ENCODE measurements around the gene LRCH1. TPM values are rescaled to one million over a fixed set of nuclear protein-coding genes. Genes with fewer than 3 reads are reported as not detected.
"Not testable (repeated sequence)": the region's sequence is repeated elsewhere in the genome, so short reads cannot be mapped to it uniquely, and the experiment has no call there.

LRCH1 gene
- total RNA-seq, 1 experiment from 2014 or later, result 10.5 TPM

- Histone ChIP-seq H3K9me2 (ENCODE audit: insufficient read depth) (no peaks in the 10 kb centered on the region), H3K36me3 (ENCODE audit: low read depth) (no peaks in the 10 kb centered on the region; the same call in 1 of the 2 replicates), H3K9me3 (ENCODE audit: insufficient read depth, low read depth) (no peaks in the 10 kb centered on the region), H3K79me2 (ENCODE audit: low read depth) (no peaks in the 10 kb centered on the region), H3K27ac (no peak overlapping the region), H3K27me3 (ENCODE audit: insufficient read depth, low read depth) (no peaks in the 10 kb centered on the region), H3K4me3 (no peak overlapping the region), H3F3A (ENCODE audit: insufficient read depth, low read depth) (no peaks in the 10 kb centered on the region), H4K20me1 (ENCODE audit: insufficient read depth) (no peaks in the 10 kb centered on the region), H2AFZ (no peak overlapping the region), H3K4me2 (no peak overlapping the region), H3K4me1 (replicated peaks; ENCODE audit: insufficient read depth) (no peaks in the 10 kb centered on the region)
- intact Hi-C loops (cut with micrococcal nuclease; ENCODE audit: unreplicated experiment), result no loop called here
- TF ChIP-seq CTCF (conservative IDR thresholded peaks at IDR 0.05) (no peak), EZH2 (IDR thresholded peaks at IDR 0.05; ENCODE audit: low read depth) (no peak)
- ChIA-PET POLR2A (ENCODE audit: unreplicated experiment) (interaction anchor here (0.6 kb wide), 1 partner anchor 208 kb away, joined by 16 read pairs; no protein-coding TSS in a partner anchor), CTCF (no interaction called here)
- DNase-seq, result no peak
- no TSS peak for BruUV-seq (replicated peaks)
These were observed 200.2 kb downstream of the LRCH1 start for GRCh38 chr13:46753137-46753536.

- Histone ChIP-seq H3K4me2 (no peak overlapping the region), H3F3A (ENCODE audit: insufficient read depth, low read depth) (no peaks in the 10 kb centered on the region), H2AFZ (no peak overlapping the region), H3K27ac (no peak overlapping the region), H3K9me2 (ENCODE audit: insufficient read depth) (no peaks in the 10 kb centered on the region), H3K9me3 (ENCODE audit: insufficient read depth, low read depth) (no peaks in the 10 kb centered on the region), H3K4me3 (no peak overlapping the region), H3K36me3 (ENCODE audit: low read depth) (no peaks in the 10 kb centered on the region; the same call in 1 of the 2 replicates), H3K79me2 (ENCODE audit: low read depth) (no peaks in the 10 kb centered on the region), H3K4me1 (replicated peaks; ENCODE audit: insufficient read depth) (no peaks in the 10 kb centered on the region), H4K20me1 (ENCODE audit: insufficient read depth) (no peaks in the 10 kb centered on the region), H3K27me3 (ENCODE audit: insufficient read depth, low read depth) (no peaks in the 10 kb centered on the region)
- POLR2A ChIA-PET (ENCODE audit: unreplicated experiment), result no interaction called here
- TF ChIP-seq EZH2 (IDR thresholded peaks at IDR 0.05; ENCODE audit: low read depth), result no peak
- TF ChIP-seq CTCF (conservative IDR thresholded peaks at IDR 0.05), result no peak
- DNase-seq, result no peak
- CTCF ChIA-PET, result no interaction called here
- intact Hi-C loops (cut with micrococcal nuclease; ENCODE audit: unreplicated experiment), result no loop called here
- BruUV-seq (replicated peaks), result no TSS peak
These were observed 200.9 kb downstream of the LRCH1 start for GRCh38 chr13:46753917-46754316.

GRCh38 chr13:46754812-46755211 lies 201.8 kb downstream of the LRCH1 start:
- POLR2A ChIA-PET (ENCODE audit: unreplicated experiment), result no interaction called here
- DNase-seq, result no peak
- no TSS peak for BruUV-seq (replicated peaks)

GRCh38 chr13:46755508-46755907 lies 202.5 kb downstream of the LRCH1 start:
- H3K4me3 ChIP-seq; BruUV-seq (replicated peaks); intact Hi-C loops (cut with micrococcal nuclease; ENCODE audit: unreplicated experiment); H3K36me3 ChIP-seq (ENCODE audit: low read depth); H3K27me3 ChIP-seq (ENCODE audit: insufficient read depth, low read depth); H3F3A ChIP-seq (ENCODE audit: insufficient read depth, low read depth); CTCF ChIA-PET; H3K4me1 ChIP-seq (replicated peaks; ENCODE audit: insufficient read depth); H3K27ac ChIP-seq; H3K4me2 ChIP-seq; H2AFZ ChIP-seq; H4K20me1 ChIP-seq (ENCODE audit: insufficient read depth); POLR2A ChIA-PET (ENCODE audit: unreplicated experiment); H3K9me2 ChIP-seq (ENCODE audit: insufficient read depth); DNase-seq; H3K9me3 ChIP-seq (ENCODE audit: insufficient read depth, low read depth); H3K79me2 ChIP-seq (ENCODE audit: low read depth): not testable (repeated sequence)

More at GRCh38 chr13:46754812-46755211, 201.8 kb downstream of the LRCH1 start:
- no peaks in the 10 kb centered on the region for H3K4me1 ChIP-seq (replicated peaks; ENCODE audit: insufficient read depth)
- H3F3A ChIP-seq (ENCODE audit: insufficient read depth, low read depth), result no peaks in the 10 kb centered on the region
- no peak overlapping the region for H3K27ac ChIP-seq
- intact Hi-C loops (cut with micrococcal nuclease; ENCODE audit: unreplicated experiment), result no loop called here
- CTCF ChIA-PET, result no interaction called here
- no peak overlapping the region for H3K4me3 ChIP-seq
- no peaks in the 10 kb centered on the region for H3K27me3 ChIP-seq (ENCODE audit: insufficient read depth, low read depth)
- H3K4me2 ChIP-seq, result no peak overlapping the region
- no peaks in the 10 kb centered on the region for H3K9me2 ChIP-seq (ENCODE audit: insufficient read depth)
- no peak for TF ChIP-seq EZH2 (IDR thresholded peaks at IDR 0.05; ENCODE audit: low read depth)
- H3K36me3 ChIP-seq (ENCODE audit: low read depth), result no peaks in the 10 kb centered on the region; the same call in 1 of the 2 replicates
- no peak overlapping the region for H2AFZ ChIP-seq
- H4K20me1 ChIP-seq (ENCODE audit: insufficient read depth), result no peaks in the 10 kb centered on the region
- H3K79me2 ChIP-seq (ENCODE audit: low read depth), result no peaks in the 10 kb centered on the region
- H3K9me3 ChIP-seq (ENCODE audit: insufficient read depth, low read depth), result no peaks in the 10 kb centered on the region

All from PC-9 (cell line).